B cell (primary cell): ENCODE measurements around the gene ARHGAP35. TPM values are rescaled to one million over a fixed set of nuclear protein-coding genes. Genes with fewer than 3 reads are reported as not detected.
A peak's percentile ranks its signal among the peaks of the same experiment; 100 is the strongest.

Experiments used
- ATAC-seq: fragments of 200-7000 bp; cut with Tn5 transposase; one replicate; pipeline ENCODE4 v1.10.0; 2021; ENCODE audit warnings: low read depth, mild to moderate bottlenecking, moderate number of reproducible peaks, moderate library complexity
- CTCF ChIA-PET: fragments of 350-600 bp; sonication (Branson Sonifier 250); formaldehyde crosslinking; loops from one replicate; lab custom pipeline; 2021; ENCODE audit warnings: antibody characterized with exemption, inconsistent platforms; lab: Charles Lee
- POLR2A ChIA-PET: fragments of 350-600 bp; sonication (Branson Sonifier 250); formaldehyde crosslinking; loops from one replicate; lab custom pipeline; 2021; ENCODE audit warnings: antibody characterized with exemption; lab: Charles Lee
- DNase-seq: peaks from one replicate; pipeline ENCODE4 v3.0.0; 2013
- H2AFZ ChIP-seq: 2 replicates; pipeline ENCODE4 v1.6.1; 2012; ENCODE audit warnings: mild to moderate bottlenecking, low read depth, low read length; ENCODE audit not compliant: insufficient read depth, poor library complexity, severe bottlenecking
- H3K27ac ChIP-seq, 2 donors: 1 replicate in 1 of 2; 2 replicates in 1 of 2; pipeline ENCODE4 v1.5.1; 2012 to 2013; ENCODE audit warnings: low read length in 2 of 2, mild to moderate bottlenecking in 2 of 2, moderate library complexity in 1 of 2
- H3K27me3 ChIP-seq, 4 experiments: fragments of 200-600 bp in 1 of 4; sonication (generic) in 1 of 4; replicated peaks in 1 of 4; 1 replicate in 2 of 4; 2 replicates in 2 of 4; pipeline versions ENCODE4 v1.6.1 to v1.7.0; 2013 to 2016; ENCODE audit warnings: low read length in 3 of 4, mild to moderate bottlenecking in 2 of 4, mixed read lengths in 1 of 4, moderate library complexity in 1 of 4; ENCODE audit not compliant: insufficient read depth in 4 of 4, control insufficient read depth in 3 of 4; ENCODE audit errors: control extremely low read depth in 1 of 4
- H3K36me3 ChIP-seq, 2 experiments: replicated peaks in 1 of 2; 1 replicate in 1 of 2; 2 replicates in 1 of 2; pipeline versions ENCODE4 v1.6.1 to v1.7.1; 2013; ENCODE audit warnings: low read length in 1 of 2; ENCODE audit not compliant: insufficient read depth in 2 of 2, control insufficient read depth in 1 of 2; ENCODE audit errors: control extremely low read depth in 1 of 2, extremely low read depth in 1 of 2
- H3K4me1 ChIP-seq, 2 donors: fragments of 200-600 bp in 1 of 2; sonication (generic) in 1 of 2; 1 replicate in 1 of 2; 2 replicates in 1 of 2; pipeline versions ENCODE4 v1.5.1 to v1.6.1; 2013 to 2017; ENCODE audit warnings: low read length in 2 of 2; ENCODE audit not compliant: control insufficient read depth in 2 of 2, insufficient read depth in 2 of 2
- H3K4me2 ChIP-seq: replicated peaks from 2 replicates; pipeline ENCODE3; 2012; ENCODE audit warnings: mild to moderate bottlenecking, low read depth, low read length; ENCODE audit not compliant: poor library complexity, severe bottlenecking
- H3K4me3 ChIP-seq, 5 experiments: fragments of 200-600 bp in 1 of 5; sonication (generic) in 1 of 5; 1 replicate in 3 of 5; 2 replicates in 2 of 5; pipeline versions ENCODE4 v1.5.1 to v1.7.0; 2011 to 2016; ENCODE audit warnings: low read length in 4 of 5, mild to moderate bottlenecking in 4 of 5, low read depth in 2 of 5, control low read depth in 1 of 5, moderate library complexity in 1 of 5; ENCODE audit not compliant: insufficient read depth in 1 of 5; ENCODE audit errors: control extremely low read depth in 1 of 5, extremely low read depth in 1 of 5
- H3K79me2 ChIP-seq: fragments of 200-600 bp; sonication (generic); one replicate; pipeline ENCODE4 v1.6.0; 2016; ENCODE audit warnings: low read length; ENCODE audit not compliant: control insufficient read depth, insufficient read depth
- H3K9ac ChIP-seq: fragments of 200-600 bp; sonication (generic); 2 replicates; pipeline ENCODE4 v1.6.1; 2017; ENCODE audit warnings: mild to moderate bottlenecking, low read length, moderate library complexity
- H3K9me3 ChIP-seq, 3 donors: one replicate each; pipeline versions ENCODE4 v1.6.1 to v1.7.1; 2013; ENCODE audit warnings: low read length in 2 of 3; ENCODE audit not compliant: control insufficient read depth in 2 of 3, insufficient read depth in 1 of 3; ENCODE audit errors: control extremely low read depth in 1 of 3
- H4K20me1 ChIP-seq: 2 replicates; pipeline ENCODE4 v1.6.0; 2012; ENCODE audit warnings: mild to moderate bottlenecking, low read length; ENCODE audit not compliant: insufficient read depth, control insufficient read depth, poor library complexity, severe bottlenecking
- H3K27ac Mint-ChIP-seq: one replicate; pipeline ENCODE4 v1.8.0; 2021; ENCODE audit warnings: mixed read lengths
- H3K27me3 Mint-ChIP-seq: one replicate; pipeline ENCODE4 v1.8.0; 2021; ENCODE audit warnings: mixed read lengths
- H3K4me1 Mint-ChIP-seq: one replicate; pipeline ENCODE4 v1.8.0; 2021; ENCODE audit warnings: mixed read lengths
- H3K4me3 Mint-ChIP-seq: one replicate; pipeline ENCODE4 v1.8.0; 2021; ENCODE audit warnings: mixed read lengths
- H3K9me3 Mint-ChIP-seq: one replicate; pipeline ENCODE4 v1.8.0; 2022; ENCODE audit warnings: mixed read lengths; ENCODE audit not compliant: insufficient read depth
- EZH2 ChIP-seq: IDR thresholded peaks from 2 replicates; pipeline ENCODE4 v1.6.1; 2012; ENCODE audit warnings: borderline replicate concordance, low read depth, mild to moderate bottlenecking, moderate library complexity, low read length; ENCODE audit not compliant: insufficient read depth, poor library complexity, severe bottlenecking
- WGBS: methylation state at CpG from one replicate; pipeline ENCODE4 v1.1.5; 2013; ENCODE audit warnings: missing lambda C conversion rate; ENCODE audit not compliant: insufficient coverage; 5-methylcytosine and 5-hydroxymethylcytosine counted together
- intact Hi-C: fragments of 100-400 bp; cut with micrococcal nuclease; formaldehyde crosslinking; loops from one replicate; pipeline ENCODE4 v1.10.0; 2022
- polyA plus RNA-seq: library from polyadenylated mRNA; depleted of rRNA; stranded (reverse); fragments of >200 nt; gene quantifications from 2 replicates; pipeline ENCODE4 v1.2.3, GENCODE V29; 2012
- total RNA-seq, 2 donors: library from RNA; stranded (reverse); fragments of 120-200 nt in 1 of 2; gene quantifications; 1 replicate in 1 of 2; 2 replicates in 1 of 2; pipeline versions ENCODE4 v1.2.3 to v1.2.4, GENCODE V29; 2013 to 2022
- TF ChIP-seq, protein P1 (sequence below): fragments of 200-600 bp; IDR thresholded peaks from one replicate; pipeline ENCODE4 v1.8.0; 2022; ENCODE audit warnings: antibody characterized with exemption, mild to moderate bottlenecking

The ARHGAP35 gene
- total and polyA plus RNA-seq, 2 donors (not counting 1 experiment from before 2014, with no cell fraction given) = 9.6 to 31.3 TPM

DNA sequence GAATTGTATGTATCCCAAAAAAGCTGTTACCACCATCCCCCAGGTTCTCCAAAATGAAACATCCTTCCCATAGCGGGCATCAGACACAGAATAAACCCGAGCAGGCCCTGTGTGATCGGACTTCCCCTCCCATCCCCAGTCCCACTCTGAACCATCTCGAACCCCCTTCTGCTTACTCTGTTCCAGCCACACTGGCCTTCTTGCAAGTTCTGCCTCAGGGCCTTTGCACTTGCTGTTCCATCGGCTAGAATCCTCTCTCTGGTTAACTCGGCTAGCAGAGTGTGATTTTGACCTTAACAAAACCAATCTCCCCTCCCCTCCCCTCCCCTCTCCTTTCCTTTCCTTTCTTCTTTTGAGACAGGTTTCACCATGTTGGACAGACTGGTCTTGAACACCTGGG, 25.8 kb upstream of the ARHGAP35 start:
- H3K27ac Mint-ChIP-seq = no peak overlapping the region
- Histone ChIP-seq H3K27me3 (no peaks in the 10 kb centered on the region), H3K36me3 (peaks cover 0 to 8% of the 10 kb centered on the region in 2 experiments), H3K79me2 (no peaks in the 10 kb centered on the region), H3K4me2 (no peak overlapping the region), H3K4me3 (no peak overlapping the region), H2AFZ (no peak overlapping the region), H3K27ac (no peak overlapping the region), H3K4me1 (no peaks in the 10 kb centered on the region), H3K9ac (no peak overlapping the region), H3K9me3 (no peaks in the 10 kb centered on the region), H4K20me1 (no peaks in the 10 kb centered on the region)
- intact Hi-C loops = no loop called here
- H3K4me3 Mint-ChIP-seq = no peak overlapping the region
- no peaks in the 10 kb centered on the region for H3K27me3 Mint-ChIP-seq
- TF ChIP-seq, protein P1, sequence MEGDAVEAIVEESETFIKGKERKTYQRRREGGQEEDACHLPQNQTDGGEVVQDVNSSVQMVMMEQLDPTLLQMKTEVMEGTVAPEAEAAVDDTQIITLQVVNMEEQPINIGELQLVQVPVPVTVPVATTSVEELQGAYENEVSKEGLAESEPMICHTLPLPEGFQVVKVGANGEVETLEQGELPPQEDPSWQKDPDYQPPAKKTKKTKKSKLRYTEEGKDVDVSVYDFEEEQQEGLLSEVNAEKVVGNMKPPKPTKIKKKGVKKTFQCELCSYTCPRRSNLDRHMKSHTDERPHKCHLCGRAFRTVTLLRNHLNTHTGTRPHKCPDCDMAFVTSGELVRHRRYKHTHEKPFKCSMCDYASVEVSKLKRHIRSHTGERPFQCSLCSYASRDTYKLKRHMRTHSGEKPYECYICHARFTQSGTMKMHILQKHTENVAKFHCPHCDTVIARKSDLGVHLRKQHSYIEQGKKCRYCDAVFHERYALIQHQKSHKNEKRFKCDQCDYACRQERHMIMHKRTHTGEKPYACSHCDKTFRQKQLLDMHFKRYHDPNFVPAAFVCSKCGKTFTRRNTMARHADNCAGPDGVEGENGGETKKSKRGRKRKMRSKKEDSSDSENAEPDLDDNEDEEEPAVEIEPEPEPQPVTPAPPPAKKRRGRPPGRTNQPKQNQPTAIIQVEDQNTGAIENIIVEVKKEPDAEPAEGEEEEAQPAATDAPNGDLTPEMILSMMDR = no peak
- TF ChIP-seq EZH2 = no peak
- WGBS = 96% methylated on average over 6 of the region's 6 CpGs
- ChIA-PET POLR2A (no interaction called here), CTCF (interaction anchor here (1.1 to 2.2 kb wide), 3 partner anchors 46 to 86 kb away, joined by 3 to 7 read pairs (median 6); partner anchors contain the start of gene SLC1A5)
- no peak for DNase-seq
- H3K4me1 Mint-ChIP-seq = no peaks in the 10 kb centered on the region
- no peaks in the 10 kb centered on the region for H3K9me3 Mint-ChIP-seq
- no peak for ATAC-seq

DNA sequence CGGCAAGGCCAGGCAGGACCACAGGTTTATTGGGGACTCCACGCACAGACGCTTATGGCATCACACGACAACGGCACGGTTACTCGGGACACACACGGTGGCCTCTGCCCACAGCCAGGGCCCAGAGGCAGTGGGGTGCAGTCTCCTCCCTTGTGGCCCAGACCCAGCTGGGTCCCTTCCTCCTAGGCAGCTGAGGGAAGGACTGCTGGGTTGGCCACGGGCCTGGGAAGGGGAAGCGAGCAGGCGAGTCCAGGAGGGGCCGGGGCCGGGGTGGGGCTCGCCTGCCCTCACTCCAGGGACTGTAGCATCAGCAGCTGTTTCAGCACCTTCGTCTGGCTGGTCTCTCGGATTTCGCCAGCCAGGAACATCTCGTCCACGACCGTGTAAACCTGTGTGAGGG, 22.6 kb upstream of the ARHGAP35 start:
- DNase-seq = no peak
- Histone ChIP-seq H3K79me2 (peaks cover 3% of the 10 kb centered on the region), H3K4me1 (peaks cover 0 to 6% of the 10 kb centered on the region in 2 donors), H3K27ac (no peak overlapping the region), H3K27me3 (no peaks in the 10 kb centered on the region), H3K4me2 (no peak overlapping the region), H3K9ac (no peak overlapping the region), H3K36me3 (peaks cover 0 to 14% of the 10 kb centered on the region in 2 experiments), H3K9me3 (no peaks in the 10 kb centered on the region), H4K20me1 (no peaks in the 10 kb centered on the region), H3K4me3 (no peak overlapping the region), H2AFZ (no peak overlapping the region)
- WGBS = 93% methylated on average over 18 of the region's 20 CpGs
- ATAC-seq = no peak
- Mint-ChIP-seq H3K9me3 (no peaks in the 10 kb centered on the region), H3K27ac (peak overlapping the region; percentile 53), H3K4me1 (peaks cover 3% of the 10 kb centered on the region), H3K4me3 (no peak overlapping the region), H3K27me3 (no peaks in the 10 kb centered on the region)
- TF ChIP-seq EZH2 = no peak
- TF ChIP-seq, protein P1 = no peak
- POLR2A ChIA-PET = interaction anchor here (0.6 kb wide), 1 partner anchor 85 kb away, joined by 4 read pairs; no protein-coding TSS in a partner anchor
- CTCF ChIA-PET = interaction anchor here (4.4 to 8.5 kb wide), 3 partner anchors 12 to 82 kb away, joined by 49 to 245 read pairs (median 56); no protein-coding TSS in a partner anchor
- intact Hi-C loops = no loop called here
